ENCODE measurements around the gene NLRP11.

Gene NLRP11

DNA sequence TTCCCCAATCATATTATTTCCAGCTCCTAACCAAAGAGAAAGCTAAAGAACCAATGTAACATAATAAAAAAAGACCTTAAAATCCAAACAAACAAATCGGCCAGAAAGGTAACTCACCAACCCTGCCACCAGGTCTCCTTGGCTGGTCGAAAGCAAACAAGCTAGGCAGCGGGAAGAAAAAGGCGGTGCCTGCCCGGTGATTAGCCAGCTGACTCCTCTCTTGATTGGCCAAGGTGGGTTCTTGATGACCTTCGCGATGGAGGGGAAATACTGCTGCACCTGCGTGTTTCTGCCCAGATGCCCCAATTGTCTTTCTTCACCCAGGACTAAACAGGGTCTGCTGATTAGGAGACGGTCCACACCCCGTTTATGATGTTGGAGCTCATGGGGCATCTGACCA is at the start of gene NLRP11:
NLRP11 (minus strand) TSS at position 154 of the 400 bp plus-strand sequence. CDS start 13,825 bp downstream, outside the sequence.
- no peak for TF ChIP-seq CTCF (conservative IDR thresholded peaks at IDR 0.05; ENCODE audit: low read depth, low read length)
- no peak for DNase-seq (ENCODE audit: low read depth)
- H3K4me3 ChIP-seq (ENCODE audit: low read length), result no peak within 1 kb of the TSS

DNA sequence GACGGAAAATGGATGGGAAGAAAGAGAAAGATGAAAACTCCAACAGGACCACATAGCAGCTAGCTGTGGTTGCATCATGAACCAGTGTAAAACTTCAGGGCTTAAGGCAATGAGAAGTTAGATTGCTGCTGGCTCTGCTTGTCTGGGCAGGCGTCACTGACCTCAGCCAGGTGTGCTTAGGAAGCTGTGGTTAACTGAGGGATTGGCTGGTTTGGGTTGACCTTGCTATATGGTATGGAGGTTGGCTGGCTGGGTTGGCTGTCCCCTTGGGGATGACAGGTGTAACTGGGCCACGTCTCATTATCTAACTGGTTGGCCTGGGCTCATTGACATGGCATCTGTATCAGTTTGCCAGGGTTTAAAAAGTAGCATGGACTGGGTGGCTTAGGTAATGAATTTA is 45.4 kb upstream of the NLRP11 start:
- no peak for TF ChIP-seq CTCF (conservative IDR thresholded peaks at IDR 0.05; ENCODE audit: low read depth, low read length)
- no peak for DNase-seq (ENCODE audit: low read depth)
- H3K4me3 ChIP-seq (ENCODE audit: low read length), result no peak overlapping the region

DNA sequence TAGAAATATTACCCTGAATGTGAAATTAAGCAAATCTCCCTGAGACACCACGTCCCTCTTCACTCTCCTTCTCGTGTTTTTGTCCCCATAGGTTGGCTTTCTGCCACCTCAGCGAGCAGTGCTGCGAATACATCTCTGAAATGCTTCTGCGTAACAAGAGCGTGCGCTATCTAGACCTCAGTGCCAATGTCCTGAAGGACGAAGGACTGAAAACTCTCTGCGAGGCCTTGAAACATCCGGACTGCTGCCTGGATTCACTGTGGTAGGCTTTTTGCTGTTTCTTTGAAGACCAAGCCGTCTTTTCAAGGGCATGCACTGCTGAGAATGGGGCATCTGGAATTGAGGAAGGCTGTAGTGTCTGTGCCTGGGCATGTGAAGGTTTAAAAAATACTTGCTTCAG is 38.9 kb upstream of the NLRP11 start:
- no peak for DNase-seq (ENCODE audit: low read depth)
- no peak overlapping the region for H3K4me3 ChIP-seq (ENCODE audit: low read length)
- TF ChIP-seq CTCF (conservative IDR thresholded peaks at IDR 0.05; ENCODE audit: low read depth, low read length), result no peak

DNA sequence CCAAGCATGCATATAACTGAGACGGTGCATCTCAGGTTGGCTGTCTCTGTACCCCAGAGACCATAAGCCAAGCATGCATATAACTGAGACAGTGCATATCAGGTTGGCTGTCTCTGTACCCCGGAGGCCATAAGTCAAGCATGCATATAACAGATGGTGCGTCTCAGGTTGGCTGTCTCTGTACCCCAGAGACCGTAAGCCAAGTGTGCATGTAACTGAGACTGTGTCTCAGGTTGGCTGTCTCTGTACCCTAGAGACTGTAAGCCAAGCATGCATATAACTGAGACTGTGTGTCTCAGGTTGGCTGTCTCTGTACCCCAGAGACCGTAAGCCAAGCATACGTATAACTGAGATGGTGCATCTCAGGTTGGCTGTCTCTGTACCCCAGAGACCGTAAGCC is 35.3 kb upstream of the NLRP11 start:
- no peak for TF ChIP-seq CTCF (conservative IDR thresholded peaks at IDR 0.05; ENCODE audit: low read depth, low read length)

GRCh38 chr19:55866521-55866920 is 34.7 kb upstream of the NLRP11 start:
- H3K4me3 ChIP-seq (ENCODE audit: low read length), result no peak overlapping the region
- no peak for DNase-seq (ENCODE audit: low read depth)
- TF ChIP-seq CTCF (conservative IDR thresholded peaks at IDR 0.05; ENCODE audit: low read depth, low read length), result no peak

More for the DNA sequence above, 35.3 kb upstream of the NLRP11 start:
- H3K4me3 ChIP-seq (ENCODE audit: low read length), result no peak overlapping the region
- DNase-seq (ENCODE audit: low read depth), result no peak

- TF ChIP-seq CTCF (conservative IDR thresholded peaks at IDR 0.05; ENCODE audit: low read depth, low read length), result no peak
- no peak for DNase-seq (ENCODE audit: low read depth)
- no peak overlapping the region for H3K4me3 ChIP-seq (ENCODE audit: low read length)
Observed at GRCh38 chr19:55858969-55859368, 27.2 kb upstream of the NLRP11 start.

DNA sequence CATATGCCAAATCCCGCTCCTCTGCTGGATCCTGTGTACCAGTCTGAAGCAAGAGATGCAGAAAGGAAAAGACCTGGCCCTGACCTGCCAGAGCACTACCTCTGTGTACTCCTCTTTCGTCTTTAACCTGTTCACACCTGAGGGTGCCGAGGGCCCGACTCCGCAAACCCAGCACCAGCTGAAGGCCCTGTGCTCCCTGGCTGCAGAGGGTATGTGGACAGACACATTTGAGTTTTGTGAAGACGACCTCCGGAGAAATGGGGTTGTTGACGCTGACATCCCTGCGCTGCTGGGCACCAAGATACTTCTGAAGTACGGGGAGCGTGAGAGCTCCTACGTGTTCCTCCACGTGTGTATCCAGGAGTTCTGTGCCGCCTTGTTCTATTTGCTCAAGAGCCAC is 26.6 kb upstream of the NLRP11 start:
- H3K4me3 ChIP-seq (ENCODE audit: low read length), result no peak overlapping the region
- TF ChIP-seq CTCF (conservative IDR thresholded peaks at IDR 0.05; ENCODE audit: low read depth, low read length), result no peak
- DNase-seq (ENCODE audit: low read depth), result no peak
